ENCODE results near the gene C1orf74.
A peak's percentile ranks its signal among the peaks of the same experiment; 100 is the strongest.

The C1orf74 gene

GRCh38 chr1:209784265-209785169 is at the start of gene C1orf74:
Gene C1orf74 (minus strand): TSS chr1:209784559. CDS start chr1:209783634, 925 bp downstream.
- no peaks in the 10 kb centered on the region for H3K27me3 ChIP-seq (replicated peaks; ENCODE audit: control insufficient read depth, insufficient read depth, low read length)
- H3K36me3 ChIP-seq (ENCODE audit: control insufficient read depth, insufficient read depth, low read length) = peaks cover 6% of the 10 kb centered on the region
- H3K4me3 ChIP-seq (replicated peaks; ENCODE audit: low read depth, low read length) = peak within 1 kb of the TSS; percentile 75
- DNase-seq (ENCODE audit: extremely low read depth, insufficient read length) = peak; percentile 98
- no peak for TF ChIP-seq CTCF (IDR thresholded peaks at IDR 0.05; ENCODE audit: insufficient read depth, low read length, poor library complexity, severe bottlenecking)

GRCh38 chr1:209831615-209832014 is 47.3 kb upstream of the C1orf74 start:
- H3K27me3 ChIP-seq (replicated peaks; ENCODE audit: control insufficient read depth, insufficient read depth, low read length) = no peaks in the 10 kb centered on the region
- no peak for TF ChIP-seq CTCF (IDR thresholded peaks at IDR 0.05; ENCODE audit: insufficient read depth, low read length, poor library complexity, severe bottlenecking)
- DNase-seq (ENCODE audit: extremely low read depth, insufficient read length) = no peak
- no peak overlapping the region for H3K4me3 ChIP-seq (replicated peaks; ENCODE audit: low read depth, low read length)
- H3K36me3 ChIP-seq (ENCODE audit: control insufficient read depth, insufficient read depth, low read length) = peaks cover 9% of the 10 kb centered on the region

- TF ChIP-seq CTCF (IDR thresholded peaks at IDR 0.05; ENCODE audit: insufficient read depth, low read length, poor library complexity, severe bottlenecking) = no peak
- Histone ChIP-seq H3K4me3 (replicated peaks; ENCODE audit: low read depth, low read length) (no peak overlapping the region), H3K36me3 (ENCODE audit: control insufficient read depth, insufficient read depth, low read length) (peaks cover 8% of the 10 kb centered on the region), H3K27me3 (replicated peaks; ENCODE audit: control insufficient read depth, insufficient read depth, low read length) (no peaks in the 10 kb centered on the region)
- no peak for DNase-seq (ENCODE audit: extremely low read depth, insufficient read length)
Observed at GRCh38 chr1:209830722-209831121, 46.4 kb upstream of the C1orf74 start.

- no peak for TF ChIP-seq CTCF (IDR thresholded peaks at IDR 0.05; ENCODE audit: insufficient read depth, low read length, poor library complexity, severe bottlenecking)
- Histone ChIP-seq H3K27me3 (replicated peaks; ENCODE audit: control insufficient read depth, insufficient read depth, low read length) (no peaks in the 10 kb centered on the region), H3K4me3 (replicated peaks; ENCODE audit: low read depth, low read length) (no peak overlapping the region), H3K36me3 (ENCODE audit: control insufficient read depth, insufficient read depth, low read length) (peaks cover 7% of the 10 kb centered on the region)
- no peak for DNase-seq (ENCODE audit: extremely low read depth, insufficient read length)
Observed at GRCh38 chr1:209829716-209830115, 45.4 kb upstream of the C1orf74 start.

GRCh38 chr1:209827384-209828262 is 43.3 kb upstream of the C1orf74 start, which contains the start of gene UTP25:
Gene UTP25 (plus strand): TSS chr1:209827972. CDS start chr1:209828064, 92 bp downstream.
- Histone ChIP-seq H3K4me3 (replicated peaks; ENCODE audit: low read depth, low read length) (peak within 1 kb of the TSS; percentile 96), H3K27me3 (replicated peaks; ENCODE audit: control insufficient read depth, insufficient read depth, low read length) (no peaks in the 10 kb centered on the region), H3K36me3 (ENCODE audit: control insufficient read depth, insufficient read depth, low read length) (peaks cover 2% of the 10 kb centered on the region)
- peak; percentile 73 for TF ChIP-seq CTCF (IDR thresholded peaks at IDR 0.05; ENCODE audit: insufficient read depth, low read length, poor library complexity, severe bottlenecking)
- DNase-seq (ENCODE audit: extremely low read depth, insufficient read length) = peak; percentile 87

Measured in GM06990 (cell line).